Activated naive CD4-positive, alpha-beta T cell treated with Interleukin-2 at 50 U/mL for 16 hours (primary cell): ENCODE data around the gene SEMA3B.
"Not testable (repeated sequence)": the region's sequence is repeated elsewhere in the genome, so short reads cannot be mapped to it uniquely, and the experiment has no call there.

Source experiments
- DNase-seq: peaks from one replicate; pipeline ENCODE4 v3.0.0-alpha.2; 2020

The SEMA3B gene

DNA sequence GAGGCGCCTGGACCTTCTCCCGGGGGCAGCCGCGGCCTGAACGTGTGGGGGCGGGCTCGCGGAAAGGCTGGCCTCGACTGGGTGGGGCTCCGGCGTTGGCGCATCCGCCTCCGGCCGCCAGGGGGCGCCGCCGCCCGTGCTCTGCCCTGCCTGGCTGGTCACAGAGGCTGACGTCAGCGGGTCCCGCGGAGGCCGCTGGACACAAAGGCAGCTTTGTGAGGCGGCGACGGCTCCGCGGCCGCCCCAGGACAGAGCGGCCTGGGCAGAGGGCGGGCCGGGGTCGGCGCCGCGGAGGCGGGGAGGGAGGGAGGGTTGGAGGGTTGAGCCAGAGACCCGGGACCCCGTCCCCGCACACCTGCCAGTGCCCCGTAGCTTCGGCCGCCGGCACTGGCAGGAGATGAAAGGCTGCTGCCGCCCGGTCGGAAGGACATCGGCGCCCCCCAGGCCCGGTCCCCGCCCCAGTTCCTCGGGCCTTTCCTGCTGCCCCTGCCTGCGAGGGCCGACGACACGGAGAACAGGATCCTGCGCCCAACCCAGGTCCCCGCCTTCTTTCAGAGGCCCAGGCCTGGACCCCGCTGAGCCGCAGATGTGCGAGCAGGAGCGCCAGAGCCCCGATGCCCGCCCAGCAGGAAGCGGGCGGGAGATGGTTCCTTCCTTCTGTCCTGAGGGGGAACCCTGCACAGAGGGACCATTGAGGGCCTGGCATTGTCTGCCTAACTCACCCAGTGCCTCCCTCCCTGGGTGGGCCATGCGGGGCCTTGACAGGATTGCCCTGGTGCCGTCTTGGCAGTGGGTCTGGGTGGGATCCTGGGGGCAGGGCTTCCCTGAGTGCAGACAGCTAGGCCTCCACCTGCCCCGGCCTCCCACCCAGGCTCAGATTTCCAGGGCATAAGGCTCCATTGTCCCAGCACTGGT is 8.7 kb upstream of the SEMA3B start:
- peak; percentile 82 for DNase-seq

DNA sequence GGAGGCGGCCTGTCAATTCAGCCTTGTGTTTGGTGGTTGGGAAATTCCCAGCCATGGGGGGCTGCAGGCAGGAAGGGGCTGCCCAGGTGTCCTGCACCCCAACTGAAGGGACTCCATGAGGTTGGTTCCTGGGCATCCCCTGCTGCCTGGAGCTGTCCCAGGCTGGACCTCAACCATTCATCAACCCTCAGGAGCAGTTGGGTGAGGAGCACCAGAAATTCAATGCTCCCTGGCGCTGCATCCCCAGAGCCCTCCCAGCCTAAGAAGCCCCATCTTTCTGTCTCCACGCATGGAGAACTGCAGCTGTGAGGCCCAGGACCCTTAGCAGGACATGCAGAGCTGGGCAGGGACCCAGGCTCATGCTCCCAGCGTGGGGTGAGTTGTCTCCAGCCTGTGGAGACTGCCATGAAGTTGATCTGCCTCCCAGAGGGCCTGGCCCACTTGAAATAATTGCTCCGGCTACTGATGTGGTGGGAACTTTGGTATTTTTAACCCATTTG is 8.0 kb upstream of the SEMA3B start:
- no peak for DNase-seq

DNA sequence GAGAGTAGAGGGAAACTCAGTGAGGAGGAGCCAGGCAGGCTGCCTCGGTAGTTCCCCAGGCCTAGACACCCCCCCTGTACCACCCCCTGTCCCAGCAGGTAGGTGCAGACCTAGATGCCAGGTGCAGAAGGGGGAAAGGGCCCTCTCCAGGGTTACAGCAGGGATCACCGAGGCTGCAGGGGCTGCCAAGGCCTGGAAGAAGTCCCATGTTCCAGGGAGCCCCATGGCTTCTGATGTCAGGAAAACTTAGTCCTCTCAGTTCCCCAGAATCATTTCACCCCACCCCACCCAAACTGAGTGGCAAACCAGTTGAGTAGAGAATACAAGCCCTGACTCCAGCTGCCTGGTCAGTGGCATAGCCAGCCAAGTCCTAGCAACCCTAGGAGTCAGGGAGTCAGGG is 7.4 kb upstream of the SEMA3B start:
- no peak for DNase-seq

DNA sequence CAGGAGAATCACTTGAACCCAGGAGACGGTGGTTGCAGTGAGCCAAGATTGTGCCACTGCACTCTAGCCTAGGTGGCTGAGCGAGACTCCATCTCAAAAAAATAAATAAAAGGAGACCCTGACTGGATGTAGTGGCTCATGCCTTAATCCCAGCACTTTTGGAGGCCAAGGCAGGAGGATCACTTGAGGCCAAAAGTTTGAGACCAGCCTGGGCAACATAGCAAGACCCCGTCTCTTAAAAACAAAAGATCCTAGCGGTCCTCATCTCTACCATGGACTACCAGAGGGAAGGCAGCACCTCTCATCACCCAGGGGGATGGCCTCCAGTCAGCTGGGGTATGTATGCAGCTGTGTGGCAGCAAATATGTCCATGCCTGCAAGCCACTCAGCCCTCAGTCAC is 6.7 kb upstream of the SEMA3B start:
- not testable (repeated sequence) for DNase-seq

DNA sequence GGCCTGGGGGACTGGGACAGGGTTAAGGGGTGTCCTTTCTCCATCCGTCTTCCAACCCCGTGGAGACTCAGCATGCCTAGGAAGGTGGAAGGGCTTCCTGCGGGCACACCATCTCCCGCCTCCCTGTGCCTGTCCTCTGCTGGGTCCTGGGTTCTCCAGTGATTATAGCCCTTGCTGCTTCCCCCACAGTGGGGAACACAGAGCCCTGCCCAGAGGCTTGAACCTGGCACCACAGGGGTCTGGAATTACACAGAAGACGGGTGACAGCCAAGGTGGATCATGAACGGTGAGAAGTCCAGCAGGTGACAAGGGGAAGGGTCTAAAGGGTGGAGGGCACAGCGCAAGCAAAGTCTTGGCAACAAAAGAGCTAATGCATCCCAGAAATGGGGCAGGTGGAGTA is 6.2 kb upstream of the SEMA3B start:
- DNase-seq = no peak

DNA sequence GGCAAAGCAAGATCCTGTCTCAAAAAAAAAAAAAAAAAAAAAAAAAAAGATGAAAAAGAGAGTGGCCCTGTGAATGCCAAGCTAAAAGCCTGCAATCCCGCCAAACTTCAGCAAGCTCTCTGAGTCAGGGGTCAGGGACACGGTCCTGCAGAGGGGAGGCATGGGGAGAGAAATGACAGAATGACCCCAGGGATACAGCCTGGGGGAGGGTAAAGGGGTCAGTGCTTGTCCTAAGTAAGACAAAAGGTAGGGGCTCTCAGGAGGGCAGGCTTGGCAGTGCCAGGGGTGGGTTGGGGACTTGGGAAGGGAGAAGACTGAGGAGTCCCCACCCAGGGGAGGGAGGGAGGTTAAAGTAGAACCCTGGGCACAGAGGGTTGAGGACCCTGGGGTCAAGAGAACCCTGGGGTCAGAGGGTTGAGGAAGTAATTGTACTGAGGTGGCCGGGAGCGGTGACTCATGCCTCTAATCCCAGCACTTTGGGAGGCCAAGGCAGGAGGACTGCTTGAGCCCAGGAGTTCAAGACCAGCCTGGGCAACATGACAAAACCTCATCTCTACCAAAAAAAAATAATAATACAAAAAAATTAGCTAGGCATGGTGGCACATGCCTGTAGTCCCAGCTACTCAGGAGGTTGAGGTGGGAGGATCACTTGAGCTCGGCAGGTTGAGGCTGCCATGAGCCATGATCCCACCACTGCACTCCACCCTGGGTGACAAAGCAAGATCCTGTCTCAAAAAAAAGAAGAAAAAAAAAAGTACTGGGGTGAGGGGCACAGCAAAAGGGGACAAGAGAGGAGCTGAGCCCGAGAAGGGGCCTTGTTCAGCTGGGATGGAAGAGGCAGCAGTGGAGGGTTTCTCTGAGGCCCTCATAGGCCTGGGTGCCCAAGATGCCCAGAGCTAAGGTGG is 5.2 kb upstream of the SEMA3B start:
- no peak for DNase-seq

DNA sequence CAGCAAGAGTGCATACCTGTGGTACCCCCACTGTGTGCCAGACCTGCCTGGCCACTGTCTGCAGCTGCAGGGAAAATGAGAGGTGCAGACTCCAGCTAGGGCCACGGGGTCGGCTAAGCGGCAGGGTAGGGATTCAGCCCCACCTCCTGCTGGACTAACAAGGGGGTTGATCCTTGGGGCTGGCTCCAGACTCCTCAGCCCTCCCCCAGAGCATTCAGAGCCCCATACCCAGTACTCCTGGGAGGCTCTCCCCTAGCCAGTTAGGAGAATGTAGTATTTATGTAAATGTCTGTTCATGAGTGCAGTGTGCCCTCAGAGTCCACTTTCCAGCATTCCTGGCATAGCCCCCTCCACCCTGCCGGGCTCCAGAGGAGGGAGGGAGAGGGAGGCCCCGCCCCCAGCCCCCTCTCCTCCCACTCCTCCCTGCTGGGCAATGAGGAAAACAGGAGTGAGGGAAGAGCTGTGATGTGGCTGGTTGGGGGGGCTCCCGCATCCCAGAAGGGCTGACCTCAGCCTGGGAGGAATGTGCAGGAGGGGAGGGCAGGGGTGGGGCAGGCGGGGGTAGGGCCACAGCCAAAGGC is 4.5 kb upstream of the SEMA3B start:
- DNase-seq = no peak

DNA sequence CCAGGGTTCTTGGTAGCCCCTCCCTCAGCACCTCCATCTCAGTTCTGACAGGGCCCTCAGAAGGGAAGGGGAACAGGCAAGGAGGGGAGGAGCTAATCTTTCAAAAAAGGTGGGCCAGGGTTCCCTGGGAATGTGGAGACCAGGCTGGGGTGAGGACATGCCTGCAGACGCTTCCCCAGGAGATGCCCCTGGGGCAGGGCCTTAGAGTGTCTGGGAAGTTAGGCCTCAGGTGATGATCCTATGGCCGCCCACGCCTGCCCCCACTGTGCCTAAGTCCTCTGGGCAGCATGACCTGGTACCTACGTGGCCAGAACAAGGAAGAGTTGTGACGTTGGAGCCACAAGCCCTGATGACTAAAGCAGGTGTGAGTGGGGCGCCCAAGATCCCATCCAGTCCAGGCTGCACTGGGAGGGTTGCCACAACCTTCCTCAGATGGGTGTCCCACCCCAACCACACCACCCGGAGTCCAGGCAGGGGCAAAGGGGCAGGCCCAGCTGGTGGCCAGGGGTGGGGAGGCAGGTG is 3.9 kb upstream of the SEMA3B start:
- no peak for DNase-seq

DNA sequence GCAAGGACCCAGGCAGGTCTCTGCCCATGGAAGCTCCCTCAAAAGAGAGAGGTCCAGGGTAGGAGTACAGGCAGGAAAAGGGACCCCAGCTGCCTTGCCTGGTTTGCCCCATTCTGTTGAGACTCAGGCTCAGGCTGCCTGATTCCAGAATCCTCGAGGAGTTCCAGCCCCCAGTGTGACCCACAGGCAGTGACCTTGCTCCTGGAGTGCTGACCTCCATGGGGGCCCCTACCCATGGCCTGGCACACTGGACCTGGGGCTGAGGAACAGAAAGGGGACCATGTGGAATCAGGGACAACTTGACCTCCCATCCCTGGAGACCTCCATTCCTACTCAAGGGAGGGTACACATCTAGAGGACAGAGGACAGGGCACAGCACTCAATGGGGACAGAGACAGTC is 3.4 kb upstream of the SEMA3B start:
- DNase-seq = no peak

DNA sequence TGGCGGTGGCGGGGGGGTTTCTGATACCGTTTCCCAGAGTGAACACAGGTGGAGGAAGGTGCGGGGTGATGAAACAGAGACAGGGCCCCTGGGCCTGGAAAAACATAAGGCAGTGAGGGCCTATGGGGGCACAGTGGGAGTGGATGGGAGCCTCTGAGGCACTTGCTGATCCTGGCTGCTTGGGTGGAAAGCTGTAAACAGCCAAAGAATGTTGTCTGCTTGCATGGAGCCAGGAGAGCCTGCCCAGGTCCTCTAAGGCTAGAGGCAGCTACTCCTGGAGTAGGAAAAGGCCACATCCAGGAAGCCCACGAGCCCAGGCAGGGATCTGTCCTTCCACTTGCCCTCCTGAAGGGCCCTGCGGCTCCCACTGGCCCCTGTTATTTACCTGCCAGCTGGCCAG is 2.9 kb upstream of the SEMA3B start:
- DNase-seq = no peak

DNA sequence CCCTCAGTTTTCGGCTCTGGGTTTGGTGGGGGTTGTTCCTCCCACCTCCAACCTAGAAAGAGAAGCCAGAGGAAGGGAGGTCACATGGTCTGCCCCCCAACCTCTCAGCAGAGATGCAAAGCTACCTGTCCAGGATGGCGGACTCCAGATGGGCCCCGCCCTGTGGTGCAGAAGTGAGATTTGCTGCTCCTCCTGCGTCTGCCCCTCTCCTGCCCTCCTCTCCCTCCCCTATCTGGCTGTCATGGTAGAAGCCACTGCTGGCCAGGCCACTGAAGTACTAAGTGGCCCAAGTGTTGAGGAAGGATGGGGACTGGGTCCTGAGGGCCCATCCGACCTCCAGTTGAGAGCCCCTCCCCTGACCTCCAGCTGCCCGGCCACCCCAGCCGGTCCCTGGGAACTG is 2.1 kb upstream of the SEMA3B start:
- DNase-seq = no peak

DNA sequence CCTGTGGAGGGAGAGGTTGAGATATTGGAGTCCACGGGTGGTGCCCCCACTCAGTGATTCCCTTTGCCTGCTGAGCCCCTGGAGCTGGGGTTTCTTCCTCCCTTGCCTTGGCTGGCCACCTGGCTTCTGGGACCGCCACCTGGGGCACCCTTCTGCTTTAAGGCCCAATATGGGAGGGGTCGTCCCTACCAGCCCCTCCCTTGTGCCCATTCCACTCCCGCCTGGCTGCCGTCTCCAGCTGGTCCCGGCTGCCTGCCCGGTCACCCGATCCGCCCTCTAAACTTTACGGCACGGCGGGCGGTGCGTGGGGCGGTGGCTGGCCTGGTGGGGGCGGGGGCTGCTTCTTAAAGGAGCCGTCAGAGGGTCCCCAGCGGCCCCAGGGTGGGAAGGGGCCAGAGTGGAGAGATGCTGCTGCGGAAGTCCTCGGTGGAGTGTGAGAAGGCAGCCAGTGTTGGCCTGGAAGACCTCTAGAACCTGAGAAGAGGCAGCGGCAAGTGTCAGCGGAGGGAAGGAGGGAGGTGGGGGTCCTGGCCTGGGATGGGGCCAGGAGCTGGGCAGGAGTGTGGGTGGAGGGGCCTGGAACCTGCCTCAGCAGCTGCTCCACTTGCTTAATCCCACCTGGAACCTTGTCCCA is 1.6 kb upstream of the SEMA3B start:
- no peak for DNase-seq

DNA sequence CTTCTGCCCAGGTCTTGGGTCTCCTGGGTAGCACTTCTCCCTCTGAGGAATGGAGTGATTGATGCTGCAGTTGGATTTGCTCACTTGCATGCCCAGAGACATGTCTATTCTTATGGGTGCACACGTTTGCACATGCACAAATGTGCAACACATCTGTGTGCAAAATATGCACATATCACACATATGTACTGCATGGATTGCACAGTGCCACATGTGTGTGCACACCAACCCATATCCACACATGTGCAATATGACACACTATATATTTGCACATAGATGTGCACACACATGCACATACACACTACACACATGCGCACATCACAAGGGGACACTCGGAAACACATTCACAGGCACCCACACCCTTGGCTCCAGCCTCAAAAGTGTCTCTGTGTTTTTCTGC is 671 bp upstream of the SEMA3B start:
- DNase-seq = no peak

DNA sequence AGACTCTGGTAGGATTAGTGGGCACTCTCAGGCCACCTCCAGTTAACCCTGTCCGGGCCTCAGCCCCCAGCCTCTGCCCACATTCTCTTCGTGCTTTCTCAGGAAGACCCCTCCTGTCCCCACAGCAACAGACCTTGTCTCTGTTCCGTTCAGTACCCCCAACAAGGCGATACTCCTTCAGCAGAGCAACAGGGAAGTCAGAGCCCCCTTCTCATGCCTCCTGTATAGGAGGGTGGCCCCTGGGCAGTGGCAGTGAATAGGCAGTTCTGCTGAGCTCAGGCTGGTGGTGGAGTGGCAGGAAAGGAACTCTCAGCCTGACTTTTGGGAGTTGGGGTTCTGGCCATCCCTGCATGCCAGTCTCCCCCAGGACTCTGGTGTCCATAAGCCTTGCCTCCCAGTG is 513 bp downstream of the SEMA3B start:
- DNase-seq = no peak

DNA sequence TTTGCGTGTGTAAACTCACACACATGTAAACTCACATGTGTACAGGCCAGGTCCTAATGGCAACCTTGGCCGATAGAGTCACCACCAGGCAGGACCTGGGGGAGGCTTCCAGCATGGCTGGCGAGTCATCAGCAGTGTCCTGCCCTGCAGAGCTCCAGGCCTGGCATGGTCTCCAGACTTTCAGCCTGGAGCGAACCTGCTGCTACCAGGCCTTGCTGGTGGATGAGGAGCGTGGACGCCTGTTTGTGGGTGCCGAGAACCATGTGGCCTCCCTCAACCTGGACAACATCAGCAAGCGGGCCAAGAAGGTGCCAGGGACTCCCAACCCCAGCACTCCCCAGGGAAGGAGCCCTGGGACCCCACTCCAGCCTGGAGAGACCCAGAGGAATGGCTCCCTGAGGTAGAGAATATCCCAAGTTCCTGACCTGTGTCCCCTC is 1.0 kb downstream of the SEMA3B start:
- DNase-seq = no peak

DNA sequence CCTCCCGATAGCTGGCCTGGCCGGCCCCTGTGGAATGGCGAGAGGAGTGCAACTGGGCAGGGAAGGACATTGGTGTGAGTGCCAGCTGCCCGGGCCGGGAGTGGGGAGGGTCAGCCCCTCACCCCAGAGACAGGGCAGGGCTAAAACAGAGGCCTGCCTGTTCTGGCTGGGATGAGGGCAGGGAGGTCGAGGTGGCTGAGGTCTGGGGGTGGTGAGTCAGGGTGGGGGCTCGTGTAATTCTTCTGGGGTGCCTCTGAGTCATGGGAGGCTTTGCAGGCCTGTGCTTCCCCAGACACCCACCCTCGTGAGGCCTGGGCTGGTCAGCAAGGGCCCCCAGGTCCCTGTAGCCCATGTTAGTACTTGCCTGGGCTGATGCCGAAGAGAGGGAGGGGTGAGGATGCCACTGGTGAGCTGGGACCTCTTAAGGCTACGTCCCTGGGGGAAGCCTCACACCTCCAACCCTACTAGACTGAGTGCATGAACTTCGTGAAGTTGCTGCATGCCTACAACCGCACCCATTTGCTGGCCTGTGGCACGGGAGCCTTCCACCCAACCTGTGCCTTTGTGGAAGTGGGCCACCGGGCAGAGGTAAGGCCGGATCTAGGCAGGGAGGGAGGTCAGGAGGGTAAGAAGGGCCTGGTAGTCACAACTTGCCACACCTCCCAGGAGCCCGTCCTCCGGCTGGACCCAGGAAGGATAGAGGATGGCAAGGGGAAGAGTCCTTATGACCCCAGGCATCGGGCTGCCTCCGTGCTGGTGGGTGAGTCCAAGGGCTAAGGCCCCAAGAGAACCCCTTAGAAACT is 1.7 kb downstream of the SEMA3B start:
- no peak for DNase-seq

DNA sequence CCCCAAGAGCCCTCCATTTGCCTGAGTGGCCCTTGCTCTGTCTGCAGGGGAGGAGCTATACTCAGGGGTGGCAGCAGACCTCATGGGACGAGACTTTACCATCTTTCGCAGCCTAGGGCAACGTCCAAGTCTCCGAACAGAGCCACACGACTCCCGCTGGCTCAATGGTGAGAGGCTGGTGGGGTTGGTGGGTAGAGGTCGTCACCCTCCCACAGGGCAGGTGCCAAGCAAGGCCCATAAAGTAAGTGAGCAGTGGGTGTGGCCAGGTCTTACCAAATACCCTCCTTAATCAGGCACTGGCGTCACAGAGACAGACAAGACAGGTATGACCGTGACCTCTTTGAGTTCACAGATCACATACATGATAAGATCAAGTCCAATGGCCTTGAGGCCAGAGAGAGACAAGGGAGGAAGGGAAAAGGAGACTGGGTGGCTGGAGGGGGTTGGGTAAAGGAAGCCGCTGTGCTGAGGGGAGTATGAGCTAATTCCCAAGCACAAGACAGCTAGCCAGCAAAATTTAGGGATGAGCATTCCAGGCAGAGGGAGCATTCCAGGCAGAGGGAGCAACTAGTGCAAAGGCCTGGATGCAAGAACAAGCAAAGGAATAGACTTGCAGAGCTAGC is 2.5 kb downstream of the SEMA3B start:
- DNase-seq = no peak

DNA sequence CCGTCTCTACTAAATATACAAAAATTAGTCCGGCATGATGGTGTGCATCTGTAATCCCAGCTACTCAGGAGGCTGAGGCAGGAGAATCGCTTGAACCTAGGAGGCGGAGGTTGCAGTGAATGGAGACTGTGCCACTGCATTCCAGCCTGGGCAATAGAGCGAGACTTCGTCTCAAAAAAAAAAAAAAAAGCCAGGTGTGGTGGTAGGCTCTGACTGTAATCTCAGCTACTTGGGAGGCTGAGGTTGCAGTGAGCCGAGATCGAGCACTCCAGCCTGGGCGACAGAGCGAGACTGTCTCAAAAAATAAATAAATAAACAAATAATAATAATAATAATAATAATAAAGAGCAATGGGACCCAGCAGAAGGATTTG is 3.6 kb downstream of the SEMA3B start:
- not testable (repeated sequence) for DNase-seq

DNA sequence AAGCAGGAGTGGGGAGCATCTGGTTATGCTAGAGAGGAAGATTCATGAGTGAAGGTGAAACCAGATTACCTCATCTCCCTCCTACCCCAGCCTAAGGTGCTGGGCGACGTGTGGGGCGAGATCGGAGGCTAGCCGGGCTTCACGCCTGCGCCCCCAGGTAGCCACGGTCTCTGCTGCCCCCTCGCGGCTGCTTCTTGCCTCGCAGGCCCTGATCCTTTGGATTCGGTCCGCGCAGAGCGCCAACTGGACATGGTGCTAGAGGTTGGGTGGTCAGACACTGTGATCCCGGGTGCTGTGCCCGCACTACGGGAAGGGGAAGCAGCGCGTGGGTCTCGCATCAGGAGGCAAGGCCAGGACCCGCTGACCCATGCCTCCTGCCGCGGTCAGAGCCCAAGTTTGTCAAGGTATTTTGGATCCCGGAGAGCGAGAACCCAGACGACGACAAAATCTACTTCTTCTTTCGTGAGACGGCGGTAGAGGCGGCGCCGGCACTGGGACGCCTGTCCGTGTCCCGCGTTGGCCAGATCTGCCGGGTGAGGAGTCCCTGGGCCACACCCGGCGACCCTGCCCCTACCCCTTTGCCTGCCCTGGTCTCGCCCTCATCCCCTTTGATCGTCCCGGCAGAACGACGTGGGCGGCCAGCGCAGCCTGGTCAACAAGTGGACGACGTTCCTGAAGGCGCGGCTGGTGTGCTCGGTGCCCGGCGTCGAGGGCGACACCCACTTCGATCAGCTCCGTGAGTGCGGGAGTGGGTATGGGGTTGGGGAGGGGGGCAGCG is 4.2 kb downstream of the SEMA3B start:
- DNase-seq = peak; percentile 91

DNA sequence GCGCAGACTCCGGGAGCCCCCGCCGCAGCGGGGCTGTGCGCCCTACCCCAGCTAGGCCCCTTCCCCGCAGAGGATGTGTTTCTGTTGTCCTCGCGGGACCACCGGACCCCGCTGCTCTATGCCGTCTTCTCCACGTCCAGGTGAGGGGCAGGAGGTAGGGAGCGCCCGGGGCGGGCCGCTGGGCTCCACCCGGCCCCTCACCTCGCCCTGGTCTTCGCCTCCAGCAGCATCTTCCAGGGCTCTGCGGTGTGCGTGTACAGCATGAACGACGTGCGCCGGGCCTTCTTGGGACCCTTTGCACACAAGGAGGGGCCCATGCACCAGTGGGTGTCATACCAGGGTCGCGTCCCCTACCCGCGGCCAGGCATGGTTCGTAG is 4.7 kb downstream of the SEMA3B start:
- DNase-seq = no peak
